Gastroesophageal sphincter (tissue), 3 donors: ENCODE results near the gene SRSF9.

ENCODE experiments used
- CTCF ChIP-seq, 4 experiments: fragments of 200-600 bp in 2 of 4; fragments of 450-650 bp in 2 of 4; sonication (generic) in 1 of 4; IDR thresholded peaks; one replicate each; pipeline ENCODE4 v1.5.1; 2017 to 2019; ENCODE audit warnings: antibody characterized with exemption in 4 of 4, mild to moderate bottlenecking in 2 of 4, moderate library complexity in 2 of 4
- POLR2AphosphoS5 ChIP-seq: sonication (generic); formaldehyde crosslinking; IDR thresholded peaks from one replicate; pipeline ENCODE4 v1.6.1; 2017; ENCODE audit warnings: antibody characterized with exemption

GRCh38 chr12:120475643-120476042 is 6.1 kb upstream of the SRSF9 start:
- TF ChIP-seq CTCF (IDR thresholded peaks at IDR 0.05), result no peak
- no peak for TF ChIP-seq POLR2AphosphoS5
